ENCODE data around the gene CEP57.
A peak's percentile ranks its signal among the peaks of the same experiment; 100 is the strongest.
"Not testable (repeated sequence)": the region's sequence is repeated elsewhere in the genome, so short reads cannot be mapped to it uniquely, and the experiment has no call there.

Gene CEP57

GRCh38 chr11:95863486-95864140, 73.3 kb downstream of the CEP57 start:
- no peak overlapping the region for H3K27ac ChIP-seq
- no peak for TF ChIP-seq CTCF (conservative IDR thresholded peaks at IDR 0.05; ENCODE audit: low read depth)
- CTCF ChIA-PET = no interaction called here
- POLR2A ChIA-PET (ENCODE audit: low non-redundant PET) = no interaction called here
- DNase-seq (ENCODE audit: low spot score) = no peak

GRCh38 chr11:95867105-95867504, 76.8 kb downstream of the CEP57 start:
- H3K27ac ChIP-seq = no peak overlapping the region
- no peak for TF ChIP-seq CTCF (conservative IDR thresholded peaks at IDR 0.05; ENCODE audit: low read depth)
- POLR2A ChIA-PET (ENCODE audit: low non-redundant PET) = no interaction called here
- DNase-seq (ENCODE audit: low spot score) = no peak
- CTCF ChIA-PET = interaction anchor here (0.8 kb wide), 1 partner anchor 551 kb away, joined by 3 read pairs; no protein-coding TSS in a partner anchor

GRCh38 chr11:95870877-95871276, 80.6 kb downstream of the CEP57 start:
- CTCF ChIA-PET; H3K27ac ChIP-seq; DNase-seq (ENCODE audit: low spot score); POLR2A ChIA-PET (ENCODE audit: low non-redundant PET): not testable (repeated sequence)

GRCh38 chr11:95877291-95877690, 87.0 kb downstream of the CEP57 start:
- ChIA-PET CTCF (interaction anchor here (0.7 kb wide), 1 partner anchor 29 kb away, joined by 3 read pairs; no protein-coding TSS in a partner anchor), POLR2A (ENCODE audit: low non-redundant PET) (no interaction called here)
- H3K27ac ChIP-seq = no peak overlapping the region
- DNase-seq (ENCODE audit: low spot score) = peak; percentile 26
- no peak for TF ChIP-seq CTCF (conservative IDR thresholded peaks at IDR 0.05; ENCODE audit: low read depth)
